Measurements from ENCODE around the gene MPL. TPM values are rescaled to one million over a fixed set of nuclear protein-coding genes. Genes with fewer than 3 reads are reported as not detected.
A peak's percentile ranks its signal among the peaks of the same experiment; 100 is the strongest.

Gene MPL
- total and polyA plus RNA-seq, 2 experiments from 2014 or later = 0.16 TPM; not detected in 1

- Histone ChIP-seq H3K36me3 (replicated peaks; ENCODE audit: insufficient read depth, low read depth) (no peaks in the 10 kb centered on the region), H3K9me2 (replicated peaks; ENCODE audit: insufficient read depth) (no peaks in the 10 kb centered on the region), H3K4me1 (ENCODE audit: insufficient read depth) (no peaks in the 10 kb centered on the region), H3K4me3 (no peak overlapping the region), H2AFZ (no peak overlapping the region), H4K20me1 (ENCODE audit: insufficient read depth, poor library complexity, severe bottlenecking) (no peaks in the 10 kb centered on the region), H3K27me3 (no peaks in the 10 kb centered on the region), H3K9me3 (ENCODE audit: low read depth) (no peaks in the 10 kb centered on the region), H3K27ac (peak overlapping the region; percentile 1), H3K4me2 (peak overlapping the region; percentile 89), H3K79me2 (peaks cover 10% of the 10 kb centered on the region)
- no peak for DNase-seq (ENCODE audit: low spot score)
- TF ChIP-seq EZH2phosphoT487 (IDR thresholded peaks at IDR 0.05; ENCODE audit: low read depth, severe bottlenecking, unreplicated experiment) (no peak), EZH2 (IDR thresholded peaks at IDR 0.05; ENCODE audit: borderline replicate concordance) (no peak)
- WGBS (ENCODE audit: low lambda C conversion rate, missing lambda C conversion rate) = 54% methylated on average over 11 of the region's 11 CpGs
Measured at GRCh38 chr1:43359696-43360095, 22.1 kb downstream of the MPL start.

DNA sequence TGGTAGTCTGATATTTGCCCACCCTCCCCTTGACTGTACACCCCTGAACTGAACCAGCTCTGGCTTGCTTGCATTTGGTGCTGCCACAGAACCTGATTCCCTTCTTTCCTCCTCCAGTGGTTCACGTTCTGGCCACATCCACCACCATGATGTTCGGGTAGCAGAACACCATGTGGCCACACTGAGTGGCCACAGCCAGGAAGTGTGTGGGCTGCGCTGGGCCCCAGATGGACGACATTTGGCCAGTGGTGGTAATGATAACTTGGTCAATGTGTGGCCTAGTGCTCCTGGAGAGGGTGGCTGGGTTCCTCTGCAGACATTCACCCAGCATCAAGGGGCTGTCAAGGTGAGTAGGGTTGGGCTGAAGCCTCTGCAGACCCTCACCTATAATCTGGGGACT lies 23.0 kb downstream of the MPL start:
- H4K20me1 ChIP-seq (ENCODE audit: insufficient read depth, poor library complexity, severe bottlenecking) = no peaks in the 10 kb centered on the region
- H3K79me2 ChIP-seq = peaks cover 19% of the 10 kb centered on the region
- TF ChIP-seq EZH2phosphoT487 (IDR thresholded peaks at IDR 0.05; ENCODE audit: low read depth, severe bottlenecking, unreplicated experiment) (no peak), EZH2 (IDR thresholded peaks at IDR 0.05; ENCODE audit: borderline replicate concordance) (no peak), CTCF (IDR thresholded peaks at IDR 0.05; ENCODE audit: poor library complexity) (no peak)
- H3K9me2 ChIP-seq (replicated peaks; ENCODE audit: insufficient read depth) = no peaks in the 10 kb centered on the region
- H3K27me3 ChIP-seq = no peaks in the 10 kb centered on the region
- H3K4me1 ChIP-seq (ENCODE audit: insufficient read depth) = no peaks in the 10 kb centered on the region
- H2AFZ ChIP-seq = no peak overlapping the region
- H3K27ac ChIP-seq = no peak overlapping the region
- no peaks in the 10 kb centered on the region for H3K9me3 ChIP-seq (ENCODE audit: low read depth)
- no peak overlapping the region for H3K4me3 ChIP-seq
- 90% methylated on average over 4 of the region's 4 CpGs for WGBS (ENCODE audit: low lambda C conversion rate, missing lambda C conversion rate)
- peak overlapping the region; percentile 89 for H3K4me2 ChIP-seq
- no peak for DNase-seq (ENCODE audit: low spot score)
- H3K36me3 ChIP-seq (replicated peaks; ENCODE audit: insufficient read depth, low read depth) = no peaks in the 10 kb centered on the region

GRCh38 chr1:43363283-43363934 lies 25.8 kb downstream of the MPL start:
- Histone ChIP-seq H2AFZ (no peak overlapping the region), H3K9me2 (replicated peaks; ENCODE audit: insufficient read depth) (no peaks in the 10 kb centered on the region), H3K4me3 (no peak overlapping the region), H3K9me3 (ENCODE audit: low read depth) (no peaks in the 10 kb centered on the region), H3K27ac (no peak overlapping the region), H3K79me2 (peaks cover 36% of the 10 kb centered on the region), H3K4me2 (no peak overlapping the region), H3K27me3 (no peaks in the 10 kb centered on the region), H4K20me1 (ENCODE audit: insufficient read depth, poor library complexity, severe bottlenecking) (peaks cover 3% of the 10 kb centered on the region), H3K36me3 (replicated peaks; ENCODE audit: insufficient read depth, low read depth) (no peaks in the 10 kb centered on the region), H3K4me1 (ENCODE audit: insufficient read depth) (peaks cover 6% of the 10 kb centered on the region)
- 74% methylated on average over 9 of the region's 9 CpGs for WGBS (ENCODE audit: low lambda C conversion rate, missing lambda C conversion rate)
- TF ChIP-seq EZH2 (IDR thresholded peaks at IDR 0.05; ENCODE audit: borderline replicate concordance) = no peak
- TF ChIP-seq EZH2phosphoT487 (IDR thresholded peaks at IDR 0.05; ENCODE audit: low read depth, severe bottlenecking, unreplicated experiment) = no peak
- TF ChIP-seq CTCF (IDR thresholded peaks at IDR 0.05; ENCODE audit: poor library complexity) = no peak
- DNase-seq (ENCODE audit: low spot score) = no peak

- peaks cover 42% of the 10 kb centered on the region for H3K79me2 ChIP-seq
- TF ChIP-seq EZH2 (IDR thresholded peaks at IDR 0.05; ENCODE audit: borderline replicate concordance) (no peak), EZH2phosphoT487 (IDR thresholded peaks at IDR 0.05; ENCODE audit: low read depth, severe bottlenecking, unreplicated experiment) (no peak), CTCF (IDR thresholded peaks at IDR 0.05; ENCODE audit: poor library complexity) (no peak)
- peaks cover 3% of the 10 kb centered on the region for H4K20me1 ChIP-seq (ENCODE audit: insufficient read depth, poor library complexity, severe bottlenecking)
- peaks cover 12% of the 10 kb centered on the region for H3K4me1 ChIP-seq (ENCODE audit: insufficient read depth)
- no peaks in the 10 kb centered on the region for H3K27me3 ChIP-seq
- H3K9me2 ChIP-seq (replicated peaks; ENCODE audit: insufficient read depth) = no peaks in the 10 kb centered on the region
- no peak for DNase-seq (ENCODE audit: low spot score)
- H3K27ac ChIP-seq = no peak overlapping the region
- H3K4me2 ChIP-seq = no peak overlapping the region
- H3K36me3 ChIP-seq (replicated peaks; ENCODE audit: insufficient read depth, low read depth) = no peaks in the 10 kb centered on the region
- 76% methylated on average over 5 of the region's 5 CpGs for WGBS (ENCODE audit: low lambda C conversion rate, missing lambda C conversion rate)
- no peak overlapping the region for H3K4me3 ChIP-seq
- no peaks in the 10 kb centered on the region for H3K9me3 ChIP-seq (ENCODE audit: low read depth)
- H2AFZ ChIP-seq = no peak overlapping the region
Measured at GRCh38 chr1:43363935-43364525, 26.4 kb downstream of the MPL start.

Measured in hepatocyte (in vitro differentiated cells).